Mononuclear cell (primary cell): Measurements from ENCODE around the gene NCAPD2. TPM values are rescaled to one million over a fixed set of nuclear protein-coding genes. Genes with fewer than 3 reads are reported as not detected.

Source experiments
- H3K27me3 ChIP-seq: 2 replicates; pipeline ENCODE4 v1.6.0; 2011; ENCODE audit warnings: low read length, control low read depth; ENCODE audit not compliant: insufficient read depth
- H3K4me1 ChIP-seq: 2 replicates; pipeline ENCODE4 v1.5.1; 2011; ENCODE audit warnings: mild to moderate bottlenecking, low read length, control low read depth; ENCODE audit not compliant: insufficient read depth
- H3K4me3 ChIP-seq: 2 replicates; pipeline ENCODE4 v1.5.1; 2011; ENCODE audit warnings: mild to moderate bottlenecking, low read length, moderate library complexity
- H3K9me3 ChIP-seq: 2 replicates; pipeline ENCODE4 v1.5.1; 2011; ENCODE audit warnings: low read depth, mild to moderate bottlenecking, control low read depth, low read length
- total RNA-seq: library from RNA; depleted of rRNA; stranded (reverse); fragments of >200 nt; gene quantifications from one replicate; pipeline ENCODE4 v1.2.3, GENCODE V29; 2012

Gene NCAPD2
- total RNA-seq, 1 donor: 7.5 TPM

GRCh38 chr12:6541371-6542165, 47.7 kb downstream of the NCAPD2 start:
- H3K4me1 ChIP-seq: peaks cover 46% of the 10 kb centered on the region
- no peak overlapping the region for H3K4me3 ChIP-seq
- H3K27me3 ChIP-seq: no peaks in the 10 kb centered on the region
- H3K9me3 ChIP-seq: no peaks in the 10 kb centered on the region

- H3K27me3 ChIP-seq: no peaks in the 10 kb centered on the region
- H3K9me3 ChIP-seq: no peaks in the 10 kb centered on the region
- peaks cover 37% of the 10 kb centered on the region for H3K4me1 ChIP-seq
- H3K4me3 ChIP-seq: no peak overlapping the region
Observed at GRCh38 chr12:6542209-6543009, 48.5 kb downstream of the NCAPD2 start.

- Histone ChIP-seq H3K27me3 (no peaks in the 10 kb centered on the region), H3K4me3 (no peak overlapping the region), H3K9me3 (no peaks in the 10 kb centered on the region), H3K4me1 (peaks cover 42% of the 10 kb centered on the region)
Observed at GRCh38 chr12:6546016-6546415, 52.1 kb downstream of the NCAPD2 start.

GRCh38 chr12:6547566-6547965, 53.7 kb downstream of the NCAPD2 start:
- no peak overlapping the region for H3K4me3 ChIP-seq
- H3K9me3 ChIP-seq: no peaks in the 10 kb centered on the region
- H3K4me1 ChIP-seq: peaks cover 51% of the 10 kb centered on the region
- no peaks in the 10 kb centered on the region for H3K27me3 ChIP-seq

- H3K9me3 ChIP-seq: no peaks in the 10 kb centered on the region
- no peaks in the 10 kb centered on the region for H3K27me3 ChIP-seq
- H3K4me1 ChIP-seq: peaks cover 55% of the 10 kb centered on the region
- no peak overlapping the region for H3K4me3 ChIP-seq
Observed at GRCh38 chr12:6547987-6548386, 54.1 kb downstream of the NCAPD2 start.

GRCh38 chr12:6548556-6548955, 54.7 kb downstream of the NCAPD2 start:
- H3K4me3 ChIP-seq: no peak overlapping the region
- H3K9me3 ChIP-seq: no peaks in the 10 kb centered on the region
- H3K27me3 ChIP-seq: no peaks in the 10 kb centered on the region
- peaks cover 61% of the 10 kb centered on the region for H3K4me1 ChIP-seq

GRCh38 chr12:6548966-6549683, 55.2 kb downstream of the NCAPD2 start:
- Histone ChIP-seq H3K4me1 (peaks cover 67% of the 10 kb centered on the region), H3K27me3 (no peaks in the 10 kb centered on the region), H3K4me3 (peak overlapping the region; percentile 18), H3K9me3 (no peaks in the 10 kb centered on the region)

- peaks cover 73% of the 10 kb centered on the region for H3K4me1 ChIP-seq
- H3K27me3 ChIP-seq: no peaks in the 10 kb centered on the region
- H3K4me3 ChIP-seq: peak overlapping the region; percentile 18
- no peaks in the 10 kb centered on the region for H3K9me3 ChIP-seq
Observed at GRCh38 chr12:6549684-6550151, 55.8 kb downstream of the NCAPD2 start.

- Histone ChIP-seq H3K4me3 (no peak overlapping the region), H3K4me1 (peaks cover 78% of the 10 kb centered on the region), H3K9me3 (no peaks in the 10 kb centered on the region), H3K27me3 (no peaks in the 10 kb centered on the region)
Observed at GRCh38 chr12:6550294-6551062, 56.6 kb downstream of the NCAPD2 start.

- H3K27me3 ChIP-seq: no peaks in the 10 kb centered on the region
- H3K9me3 ChIP-seq: no peaks in the 10 kb centered on the region
- H3K4me3 ChIP-seq: no peak overlapping the region
- peaks cover 78% of the 10 kb centered on the region for H3K4me1 ChIP-seq
Observed at GRCh38 chr12:6551063-6551461, 57.2 kb downstream of the NCAPD2 start.

GRCh38 chr12:6551496-6552139, 57.7 kb downstream of the NCAPD2 start:
- H3K4me3 ChIP-seq: no peak overlapping the region
- peaks cover 83% of the 10 kb centered on the region for H3K4me1 ChIP-seq
- no peaks in the 10 kb centered on the region for H3K9me3 ChIP-seq
- no peaks in the 10 kb centered on the region for H3K27me3 ChIP-seq

- Histone ChIP-seq H3K4me3 (no peak overlapping the region), H3K4me1 (peaks cover 85% of the 10 kb centered on the region), H3K27me3 (no peaks in the 10 kb centered on the region), H3K9me3 (no peaks in the 10 kb centered on the region)
Observed at GRCh38 chr12:6552140-6552551, 58.2 kb downstream of the NCAPD2 start.

GRCh38 chr12:6553051-6553868, 59.4 kb downstream of the NCAPD2 start:
- H3K4me1 ChIP-seq: peaks cover 85% of the 10 kb centered on the region
- no peaks in the 10 kb centered on the region for H3K9me3 ChIP-seq
- H3K27me3 ChIP-seq: no peaks in the 10 kb centered on the region
- no peak overlapping the region for H3K4me3 ChIP-seq
